CD14-positive monocyte (primary cell): ENCODE measurements around the gene STIP1. TPM values are rescaled to one million over a fixed set of nuclear protein-coding genes. Genes with fewer than 3 reads are reported as not detected.
A peak's percentile ranks its signal among the peaks of the same experiment; 100 is the strongest.

Source experiments
- DNase-seq, 3 donors: peaks; one replicate each; pipeline ENCODE4 v3.0.0-alpha.2; 2011 to 2022
- H2AFZ ChIP-seq: 2 replicates; pipeline ENCODE4 v1.6.0; 2012; ENCODE audit warnings: mild to moderate bottlenecking, low read depth, low read length, inconsistent platforms; ENCODE audit not compliant: insufficient read depth, poor library complexity, severe bottlenecking
- H3K27ac ChIP-seq, 2 donors: 1 replicate in 1 of 2; 2 replicates in 1 of 2; pipeline ENCODE4 v1.5.1; 2012 to 2013; ENCODE audit warnings: low read length in 2 of 2, control low read depth in 1 of 2, inconsistent platforms in 1 of 2, low read depth in 1 of 2, mild to moderate bottlenecking in 1 of 2
- H3K27me3 ChIP-seq, 2 donors: one replicate each; pipeline versions ENCODE4 v1.6.0 to v1.6.1; 2011 to 2013; ENCODE audit warnings: low read length in 2 of 2; ENCODE audit not compliant: control insufficient read depth in 2 of 2, insufficient read depth in 2 of 2
- H3K36me3 ChIP-seq, 2 donors: replicated peaks in 1 of 2; 1 replicate in 1 of 2; 2 replicates in 1 of 2; pipeline versions ENCODE4 v1.5.1 to v1.6.1; 2012 to 2013; ENCODE audit warnings: low read length in 2 of 2, control low read depth in 1 of 2, inconsistent platforms in 1 of 2, mild to moderate bottlenecking in 1 of 2; ENCODE audit not compliant: insufficient read depth in 2 of 2, control insufficient read depth in 1 of 2
- H3K4me1 ChIP-seq, 2 donors: 1 replicate in 1 of 2; 2 replicates in 1 of 2; pipeline versions ENCODE4 v1.5.1 to v1.6.1; 2012 to 2013; ENCODE audit warnings: low read length in 2 of 2, control low read depth in 1 of 2, inconsistent platforms in 1 of 2, mild to moderate bottlenecking in 1 of 2, moderate library complexity in 1 of 2; ENCODE audit not compliant: insufficient read depth in 2 of 2, control insufficient read depth in 1 of 2
- H3K4me2 ChIP-seq: replicated peaks from 2 replicates; pipeline ENCODE3; 2012; ENCODE audit warnings: low read length, moderate library complexity, mild to moderate bottlenecking; ENCODE audit not compliant: poor library complexity, severe bottlenecking; ENCODE audit errors: extremely low read depth
- H3K4me3 ChIP-seq, 3 experiments: fragments of 200-600 bp in 1 of 3; sonication (generic) in 1 of 3; replicated peaks in 1 of 3; 1 replicate in 2 of 3; 2 replicates in 1 of 3; pipeline ENCODE4 v1.5.1; 2011 to 2013; ENCODE audit warnings: low read length in 3 of 3, mild to moderate bottlenecking in 3 of 3, control low read depth in 2 of 3, low read depth in 2 of 3, inconsistent platforms in 1 of 3, moderate library complexity in 1 of 3
- H3K79me2 ChIP-seq: 2 replicates; pipeline ENCODE4 v1.6.0; 2012; ENCODE audit warnings: mild to moderate bottlenecking, control low read depth, inconsistent platforms, low read length, moderate library complexity; ENCODE audit not compliant: insufficient read depth
- H3K9ac ChIP-seq: 2 replicates; pipeline ENCODE4 v1.6.0; 2017; ENCODE audit warnings: low read length, mild to moderate bottlenecking; ENCODE audit not compliant: insufficient read depth, poor library complexity, severe bottlenecking
- H3K9me3 ChIP-seq, 2 donors: replicated peaks in 1 of 2; 1 replicate in 1 of 2; 2 replicates in 1 of 2; pipeline versions ENCODE4 v1.5.1 to v1.6.1; 2012 to 2013; ENCODE audit warnings: low read length in 2 of 2, control low read depth in 1 of 2; ENCODE audit not compliant: control insufficient read depth in 1 of 2, insufficient read depth in 1 of 2
- H4K20me1 ChIP-seq: 2 replicates; pipeline ENCODE4 v1.6.0; 2012; ENCODE audit warnings: mild to moderate bottlenecking, low read length, control low read depth, moderate library complexity; ENCODE audit not compliant: insufficient read depth
- H3K27ac Mint-ChIP-seq, 7 donors: one replicate each; pipeline ENCODE4 v1.8.0; 2020; ENCODE audit warnings: mild to moderate bottlenecking in 7 of 7, mixed read lengths in 7 of 7, moderate library complexity in 6 of 7, inconsistent platforms in 2 of 7
- H3K27me3 Mint-ChIP-seq, 3 donors: one replicate each; pipeline ENCODE4 v1.8.0; 2021 to 2022; ENCODE audit warnings: low read depth in 3 of 3, mild to moderate bottlenecking in 3 of 3, mixed read lengths in 3 of 3, moderate library complexity in 3 of 3, inconsistent platforms in 1 of 3
- H3K36me3 Mint-ChIP-seq, 2 donors: one replicate each; pipeline ENCODE4 v1.8.0; 2020; ENCODE audit warnings: mixed read lengths in 2 of 2, inconsistent platforms in 1 of 2, mild to moderate bottlenecking in 1 of 2
- H3K4me1 Mint-ChIP-seq: one replicate; pipeline ENCODE4 v1.8.0; 2020; ENCODE audit warnings: mild to moderate bottlenecking, mixed read lengths
- H3K4me3 Mint-ChIP-seq, 2 donors: one replicate each; pipeline ENCODE4 v1.8.0; 2020; ENCODE audit warnings: mild to moderate bottlenecking in 2 of 2, mixed read lengths in 2 of 2, moderate library complexity in 1 of 2
- H3K9me3 Mint-ChIP-seq, 7 donors: one replicate each; pipeline ENCODE4 v1.8.0; 2020 to 2022; ENCODE audit warnings: mixed read lengths in 7 of 7, mild to moderate bottlenecking in 6 of 7, moderate library complexity in 6 of 7, inconsistent platforms in 2 of 7
- WGBS: methylation state at CpG from one replicate; pipeline ENCODE4 v1.1.5; 2013; ENCODE audit warnings: missing lambda C conversion rate; ENCODE audit not compliant: insufficient coverage; 5-methylcytosine and 5-hydroxymethylcytosine counted together
- intact Hi-C, 2 donors: fragments of 100-400 bp; cut with micrococcal nuclease; formaldehyde crosslinking; loops; one replicate each; pipeline versions ENCODE4 v1.15.0 to v1.15.1; 2023
- polyA plus RNA-seq, 3 donors: library from polyadenylated mRNA; depleted of rRNA in 1 of 3; unstranded in 2 of 3; stranded (reverse) in 1 of 3; fragments of 300-500 nt in 2 of 3; fragments of >200 nt in 1 of 3; fragmentation: Illumina TruSeq in 2 of 3; gene quantifications; 1 replicate in 2 of 3; 2 replicates in 1 of 3; pipeline ENCODE4 v1.2.3, GENCODE V29; 2012 to 2021
- TF ChIP-seq, protein P1 (sequence below): fragments of 200-600 bp; IDR thresholded peaks from one replicate; pipeline ENCODE4 v1.8.0; 2022; ENCODE audit warnings: antibody characterized with exemption, mild to moderate bottlenecking

Gene STIP1
- polyA plus RNA-seq, 3 donors, result 44.5 to 52.0 (median 51.1) TPM

DNA sequence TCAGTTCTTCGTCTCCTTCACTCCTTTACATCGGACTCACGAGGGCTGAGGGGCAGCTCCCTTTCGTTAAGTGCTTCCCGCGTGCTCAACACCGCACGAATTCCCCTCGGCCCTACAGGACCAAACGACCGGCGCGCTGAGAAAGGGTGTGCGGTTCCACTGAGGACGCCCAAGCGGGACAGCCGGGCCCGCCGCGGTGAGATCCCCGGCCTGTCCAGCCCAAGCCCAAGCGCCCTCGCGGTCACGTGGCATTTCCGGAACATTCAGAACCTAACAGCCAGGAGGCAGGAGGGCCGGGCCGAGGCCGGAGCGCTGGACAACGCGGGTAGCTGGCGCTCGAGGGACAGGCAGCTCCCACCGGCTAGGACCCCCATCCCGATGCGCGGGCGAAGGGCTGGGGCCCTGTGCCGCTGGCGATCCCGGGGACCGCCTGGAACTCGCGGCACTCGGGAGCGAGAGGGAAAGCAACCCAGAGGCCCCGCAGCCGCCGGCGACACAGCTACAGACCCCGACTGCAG lies 737 bp upstream of the STIP1 start:
- no peaks in the 10 kb centered on the region for H4K20me1 ChIP-seq
- peaks cover 50% of the 10 kb centered on the region for H3K4me1 Mint-ChIP-seq
- intact Hi-C loops, result no loop called here
- H2AFZ ChIP-seq, result peak overlapping the region; percentile 90
- H3K9ac ChIP-seq, result peak overlapping the region; percentile 74
- peak overlapping the region; percentile 84 for H3K4me2 ChIP-seq
- H3K27me3 Mint-ChIP-seq, result peaks cover 0 to 1% (median 0%) of the 10 kb centered on the region in 3 donors
- no peaks in the 10 kb centered on the region for H3K36me3 ChIP-seq
- peak overlapping the region; percentile 90 to 93 for H3K4me3 Mint-ChIP-seq
- WGBS, result under 1% methylated on average over 52 of the region's 52 CpGs
- peak overlapping the region; percentile 78 to 88 for H3K27ac ChIP-seq
- DNase-seq, result peak; percentile 71 to 87 (median 80)
- no peaks in the 10 kb centered on the region for H3K9me3 Mint-ChIP-seq
- TF ChIP-seq, protein P1, sequence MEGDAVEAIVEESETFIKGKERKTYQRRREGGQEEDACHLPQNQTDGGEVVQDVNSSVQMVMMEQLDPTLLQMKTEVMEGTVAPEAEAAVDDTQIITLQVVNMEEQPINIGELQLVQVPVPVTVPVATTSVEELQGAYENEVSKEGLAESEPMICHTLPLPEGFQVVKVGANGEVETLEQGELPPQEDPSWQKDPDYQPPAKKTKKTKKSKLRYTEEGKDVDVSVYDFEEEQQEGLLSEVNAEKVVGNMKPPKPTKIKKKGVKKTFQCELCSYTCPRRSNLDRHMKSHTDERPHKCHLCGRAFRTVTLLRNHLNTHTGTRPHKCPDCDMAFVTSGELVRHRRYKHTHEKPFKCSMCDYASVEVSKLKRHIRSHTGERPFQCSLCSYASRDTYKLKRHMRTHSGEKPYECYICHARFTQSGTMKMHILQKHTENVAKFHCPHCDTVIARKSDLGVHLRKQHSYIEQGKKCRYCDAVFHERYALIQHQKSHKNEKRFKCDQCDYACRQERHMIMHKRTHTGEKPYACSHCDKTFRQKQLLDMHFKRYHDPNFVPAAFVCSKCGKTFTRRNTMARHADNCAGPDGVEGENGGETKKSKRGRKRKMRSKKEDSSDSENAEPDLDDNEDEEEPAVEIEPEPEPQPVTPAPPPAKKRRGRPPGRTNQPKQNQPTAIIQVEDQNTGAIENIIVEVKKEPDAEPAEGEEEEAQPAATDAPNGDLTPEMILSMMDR, result no peak
- peaks cover 40 to 57% of the 10 kb centered on the region in 2 donors for H3K4me1 ChIP-seq
- H3K9me3 ChIP-seq, result no peaks in the 10 kb centered on the region
- peak overlapping the region; percentile 89 to 97 (median 96) for H3K27ac Mint-ChIP-seq
- H3K36me3 Mint-ChIP-seq, result peaks cover 3 to 7% of the 10 kb centered on the region in 2 donors
- H3K27me3 ChIP-seq, result no peaks in the 10 kb centered on the region
- peak overlapping the region; percentile 48 to 84 (median 48) for H3K4me3 ChIP-seq
- peaks cover 18% of the 10 kb centered on the region for H3K79me2 ChIP-seq

DNA sequence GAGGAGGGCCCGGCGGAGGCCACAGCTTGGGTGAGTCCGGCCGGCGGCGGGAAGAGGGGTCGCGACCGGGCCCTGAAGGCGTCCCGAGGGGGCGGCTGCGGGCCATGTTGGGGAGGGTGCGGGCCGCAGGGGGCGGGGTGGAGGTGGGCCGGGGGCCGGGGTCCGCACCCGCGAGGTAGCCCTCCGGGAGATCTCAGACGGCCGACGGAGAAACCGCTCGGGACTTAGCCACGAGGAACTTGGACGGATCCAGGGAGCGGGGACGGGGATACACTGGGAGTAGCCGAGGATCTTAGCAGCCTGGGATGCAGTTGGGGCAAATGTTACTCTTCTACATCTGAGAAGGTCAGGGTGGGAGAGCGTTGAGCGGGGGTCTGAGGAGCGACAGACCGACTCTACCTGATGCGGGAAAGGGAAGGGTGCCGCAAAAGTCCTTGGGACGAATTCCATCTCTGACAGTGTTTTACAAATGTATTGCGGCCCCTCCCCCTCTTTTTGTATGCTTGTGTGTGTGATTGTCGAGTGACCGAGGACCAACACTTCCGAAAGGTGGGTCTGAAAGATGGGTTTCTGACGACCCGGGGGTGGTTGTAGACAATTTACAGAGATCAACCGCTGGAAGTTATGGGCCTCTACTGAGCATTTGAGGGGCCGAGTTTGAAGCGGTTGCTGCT lies 658 bp downstream of the STIP1 start:
- TF ChIP-seq, protein P1, result no peak
- Histone ChIP-seq H3K9me3 (no peaks in the 10 kb centered on the region), H3K36me3 (peaks cover 0 to 3% of the 10 kb centered on the region in 2 donors), H3K79me2 (peaks cover 18% of the 10 kb centered on the region), H2AFZ (no peak overlapping the region), H3K27ac (no peak overlapping the region), H3K4me2 (peak overlapping the region; percentile 98), H4K20me1 (no peaks in the 10 kb centered on the region), H3K27me3 (no peaks in the 10 kb centered on the region), H3K9ac (no peak overlapping the region), H3K4me1 (peaks cover 33 to 46% of the 10 kb centered on the region in 2 donors), H3K4me3 (no peak overlapping the region)
- H3K9me3 Mint-ChIP-seq, result no peaks in the 10 kb centered on the region
- peaks cover 6 to 16% of the 10 kb centered on the region in 2 donors for H3K36me3 Mint-ChIP-seq
- H3K27me3 Mint-ChIP-seq, result peaks cover 0 to 1% (median 0%) of the 10 kb centered on the region in 3 donors
- no peak overlapping the region for H3K4me3 Mint-ChIP-seq
- intact Hi-C loops, result no loop called here
- no peak for DNase-seq
- WGBS, result under 1% methylated on average over 44 of the region's 48 CpGs
- peak overlapping the region in 2 of 7 donors; percentile 80 to 89 for H3K27ac Mint-ChIP-seq
- peaks cover 46% of the 10 kb centered on the region for H3K4me1 Mint-ChIP-seq
